SU-DHL-6 (cell line): ENCODE results near the gene ZNF227.

Experiments
- H2AFZ ChIP-seq: fragments of 200-600 bp; sonication (generic); 2 replicates; pipeline ENCODE4 v1.6.1; 2014; ENCODE audit warnings: low read depth, mild to moderate bottlenecking, moderate library complexity, mixed read lengths, antibody characterized with exemption, low read length; ENCODE audit not compliant: severe bottlenecking
- H3F3A ChIP-seq: fragments of 200-600 bp; shearing (Covaris generic); 2 replicates; pipeline ENCODE4 v1.6.0; 2016; ENCODE audit warnings: antibody characterized with exemption, mild to moderate bottlenecking; ENCODE audit not compliant: insufficient read depth
- H3K27ac ChIP-seq: fragments of 200-600 bp; sonication (generic); 2 replicates; pipeline ENCODE4 v1.5.1; 2016; ENCODE audit warnings: low read depth, mild to moderate bottlenecking, low read length, moderate library complexity, mixed read lengths
- H3K27me3 ChIP-seq: fragments of 200-600 bp; sonication (generic), shearing (Covaris generic); 2 replicates; pipeline ENCODE4 v1.6.0; 2014; ENCODE audit warnings: mild to moderate bottlenecking, low read length
- H3K36me3 ChIP-seq: fragments of 200-600 bp; sonication (generic); 2 replicates; pipeline ENCODE4 v1.6.1; 2014; ENCODE audit warnings: mild to moderate bottlenecking, low read length, mixed read lengths
- H3K4me2 ChIP-seq: fragments of 300-600, 200-600 bp; shearing (Covaris generic), sonication (generic); 2 replicates; pipeline ENCODE4 v1.6.0; 2014; ENCODE audit warnings: low read length, low read depth, mild to moderate bottlenecking; ENCODE audit not compliant: poor library complexity, severe bottlenecking
- H3K4me3 ChIP-seq: fragments of 200-600 bp; sonication (generic); 2 replicates; pipeline ENCODE4 v1.5.1; 2014; ENCODE audit warnings: antibody characterized with exemption, low read length, mild to moderate bottlenecking, mixed read lengths; ENCODE audit not compliant: insufficient read depth, poor library complexity, severe bottlenecking
- H3K79me2 ChIP-seq: fragments of 200-600 bp; sonication (generic); 2 replicates; pipeline ENCODE4 v1.6.1; 2014; ENCODE audit warnings: mild to moderate bottlenecking, low read length, moderate library complexity; ENCODE audit not compliant: insufficient read depth
- H3K9ac ChIP-seq: fragments of 200-600 bp; sonication (generic); 2 replicates; pipeline ENCODE4 v1.7.0; 2014; ENCODE audit warnings: mild to moderate bottlenecking, low read length
- H3K9me2 ChIP-seq: fragments of 200-600 bp; sonication (generic); replicated peaks from 2 replicates; pipeline ENCODE4 v1.6.1; 2014; ENCODE audit warnings: low read length; ENCODE audit not compliant: insufficient read depth
- H3K9me3 ChIP-seq: fragments of 200-600 bp; sonication (generic); 2 replicates; pipeline ENCODE4 v1.6.1; 2014; ENCODE audit warnings: low read length, mixed read lengths; ENCODE audit not compliant: insufficient read depth
- H4K20me1 ChIP-seq: fragments of 200-600 bp; sonication (generic); 2 replicates; pipeline ENCODE4 v1.6.1; 2014; ENCODE audit warnings: low read depth, mild to moderate bottlenecking, antibody characterized with exemption, low read length, moderate library complexity, mixed read lengths
- CTCF ChIP-seq: fragments of 200-600 bp; sonication (generic); IDR thresholded peaks from one replicate; pipeline ENCODE4 v1.5.1; 2017; ENCODE audit warnings: antibody characterized with exemption, mild to moderate bottlenecking, low read length, moderate library complexity; ENCODE audit not compliant: insufficient read depth, poor library complexity, severe bottlenecking
- EZH2phosphoT487 ChIP-seq: fragments of 200-600 bp; sonication (generic), shearing (Covaris generic); conservative IDR thresholded peaks from 2 replicates; pipeline ENCODE4 v1.6.1; 2018; ENCODE audit warnings: mild to moderate bottlenecking, antibody characterized with exemption, low read length, moderate library complexity, mixed read lengths

ZNF227 gene

GRCh38 chr19:44212250-44212865 lies at the start of gene ZNF227:
Gene ZNF227, plus strand, starts transcription at chr19:44212532. Its CDS starts 5,261 bp downstream, at chr19:44217793.
- peaks cover 7% of the 10 kb centered on the region for H3K36me3 ChIP-seq
- H3K79me2 ChIP-seq = peaks cover 35% of the 10 kb centered on the region
- peak within 1 kb of the TSS; percentile 65 for H3K9ac ChIP-seq
- peak within 1 kb of the TSS; percentile 84 for H3K4me2 ChIP-seq
- H3K9me3 ChIP-seq = no peaks in the 10 kb centered on the region
- peak within 1 kb of the TSS; percentile 82 for H3K4me3 ChIP-seq
- no peaks in the 10 kb centered on the region for H4K20me1 ChIP-seq
- peak within 1 kb of the TSS; percentile 53 for H3K27ac ChIP-seq
- peak within 1 kb of the TSS; percentile 98 for H2AFZ ChIP-seq
- H3K9me2 ChIP-seq = no peaks in the 10 kb centered on the region
- no peaks in the 10 kb centered on the region for H3K27me3 ChIP-seq
- no peaks in the 10 kb centered on the region for H3F3A ChIP-seq
- no peak for TF ChIP-seq CTCF
- TF ChIP-seq EZH2phosphoT487 = no peak

GRCh38 chr19:44163789-44164188 lies 48.5 kb upstream of the ZNF227 start:
- H3K4me2 ChIP-seq = no peak overlapping the region

GRCh38 chr19:44164327-44164672 lies 48.0 kb upstream of the ZNF227 start:
- no peaks in the 10 kb centered on the region for H3K27me3 ChIP-seq
- peak overlapping the region; percentile 66; the same call in 1 of the 2 replicates for H3K9ac ChIP-seq
- TF ChIP-seq EZH2phosphoT487 (no peak), CTCF (no peak)
- H3K9me3 ChIP-seq = peaks cover 1% of the 10 kb centered on the region; the same call in 1 of the 2 replicates
- H3K27ac ChIP-seq = 0 out of 2 replicates have a peak overlapping the region, but pooled peaks have one; percentile 31
- H3F3A ChIP-seq = no peaks in the 10 kb centered on the region
- peak overlapping the region; percentile 67 for H3K4me3 ChIP-seq
- peak overlapping the region; percentile 85 for H3K4me2 ChIP-seq
- H3K9me2 ChIP-seq = no peaks in the 10 kb centered on the region
- peak overlapping the region; percentile 76 for H2AFZ ChIP-seq
- H3K79me2 ChIP-seq = 0 out of 2 replicates have a peak, but pooled peaks cover 3% of the 10 kb centered on the region
- H4K20me1 ChIP-seq = no peaks in the 10 kb centered on the region
- H3K36me3 ChIP-seq = peaks cover 2% of the 10 kb centered on the region; the same call in 1 of the 2 replicates

More at GRCh38 chr19:44163789-44164188, 48.5 kb upstream of the ZNF227 start:
- 0 out of 2 replicates have a peak, but pooled peaks cover 3% of the 10 kb centered on the region for H3K79me2 ChIP-seq
- H4K20me1 ChIP-seq = no peaks in the 10 kb centered on the region
- no peaks in the 10 kb centered on the region for H3F3A ChIP-seq
- H3K9me3 ChIP-seq = peaks cover 3% of the 10 kb centered on the region; the same call in 1 of the 2 replicates
- no peak overlapping the region for H3K9ac ChIP-seq
- no peak overlapping the region for H2AFZ ChIP-seq
- TF ChIP-seq CTCF = no peak
- TF ChIP-seq EZH2phosphoT487 = no peak
- no peaks in the 10 kb centered on the region for H3K27me3 ChIP-seq
- peaks cover 2% of the 10 kb centered on the region; the same call in 1 of the 2 replicates for H3K36me3 ChIP-seq
- no peak overlapping the region for H3K4me3 ChIP-seq
- no peaks in the 10 kb centered on the region for H3K9me2 ChIP-seq
- H3K27ac ChIP-seq = no peak overlapping the region
